Ovary (tissue), 9 donors: ENCODE data around the gene RAB40B. TPM values are rescaled to one million over a fixed set of nuclear protein-coding genes. Genes with fewer than 3 reads are reported as not detected.

Source experiments
- DNase-seq, 5 donors: peaks; one replicate each; pipeline ENCODE4 v3.0.0-alpha.2; 2019 to 2020
- H3K27ac ChIP-seq, 2 donors: fragments of 200-600 bp; one replicate each; pipeline versions ENCODE4 v1.5.1 to v1.8.0; 2019 to 2022
- H3K27me3 ChIP-seq: fragments of 200-600 bp; one replicate; pipeline ENCODE4 v1.8.0; 2022
- H3K36me3 ChIP-seq: fragments of 200-600 bp; sonication (generic); one replicate; pipeline ENCODE4 v1.5.1; 2019
- H3K4me1 ChIP-seq: one replicate; pipeline ENCODE4 v1.8.1; 2013; ENCODE audit warnings: mild to moderate bottlenecking, moderate library complexity; ENCODE audit not compliant: insufficient read depth
- H3K4me3 ChIP-seq: fragments of 200-600 bp; sonication (generic); one replicate; pipeline ENCODE4 v1.5.1; 2017
- H3K9me3 ChIP-seq, 2 donors: fragments of 200-600 bp in 1 of 2; sonication (generic) in 1 of 2; one replicate each; pipeline versions ENCODE4 v1.5.1 to v1.8.1; 2013 to 2019; ENCODE audit warnings: mild to moderate bottlenecking in 1 of 2, moderate library complexity in 1 of 2
- CTCF ChIP-seq, 3 donors: fragments of 450-650 bp in 2 of 3; fragments of 200-600 bp in 1 of 3; IDR thresholded peaks; one replicate each; pipeline versions ENCODE4 v1.5.1 to v1.8.0; 2016 to 2022; ENCODE audit warnings: antibody characterized with exemption in 3 of 3, mild to moderate bottlenecking in 1 of 3
- EP300 ChIP-seq: sonication (generic); formaldehyde crosslinking; IDR thresholded peaks from one replicate; pipeline ENCODE4 v1.6.1; 2017; ENCODE audit warnings: antibody characterized with exemption
- POLR2A ChIP-seq: fragments of 450-650 bp; IDR thresholded peaks from one replicate; pipeline ENCODE4 v1.6.1; 2017; ENCODE audit warnings: antibody characterized with exemption, mild to moderate bottlenecking, moderate library complexity
- WGBS, 3 donors: extraction: QIAGEN DNeasy Blood & Tissue Kit in 1 of 3; methylation state at CpG; one replicate each; pipeline versions ENCODE4 v1.1.5 to v1.1.7; 2013 to 2017; 5-methylcytosine and 5-hydroxymethylcytosine counted together
- intact Hi-C, 4 donors: fragments of 100-400 bp; cut with DNase I; formaldehyde crosslinking; loops; one replicate each; pipeline versions ENCODE4 v1.11.0 to v1.15.1; 2022 to 2023
- polyA plus RNA-seq, 2 donors: library from polyadenylated mRNA; stranded (reverse); fragments of 200-250 nt in 1 of 2; fragments of 350-450 nt in 1 of 2; fragmentation: Illumina TruSeq in 1 of 2; extraction: RNeasy Lipid Tissue Mini Kit (QIAGEN cat#74804) in 1 of 2; gene quantifications; one replicate each; pipeline ENCODE4 v1.2.3, GENCODE V29; 2013 to 2014
- total RNA-seq, 7 donors: library from RNA; depleted of rRNA in 2 of 7; stranded (reverse); fragments of >200 nt in 2 of 7; fragmentation: NEBNext Ultra II Directional in 3 of 7; extraction: Animal tissue kit (Norgen Biotek cat#: 25700) in 3 of 7; gene quantifications; one replicate each; pipeline versions ENCODE4 v1.1.0 to v1.2.4, GENCODE V29; 2016 to 2023
- donor health status: DM: no; HTN: no; CAD: no; lungs with moderate emphysema.
- donor health status: DM: no; HTN: no; CAD: no.
- donor health status: Bipolar disorder and iron deficiency.
- donor health status: DM: yes; HTN: yes; CAD: no.
- donor health status: DM: no; HTN: no; CAD: no.
- donor health status: DM: yes; HTN: yes; CAD: no.

RAB40B gene
- total and polyA plus RNA-seq, 9 donors, result 9.2 to 25.9 (median 14.9) TPM

- H3K36me3 ChIP-seq, result no peaks in the 10 kb centered on the region
- WGBS, 3 donors, result 76 to 79% (median 79%) methylated on average over 16 of the region's 16 CpGs
- no peaks in the 10 kb centered on the region for H3K27me3 ChIP-seq
- DNase-seq, result no peak
- no peaks in the 10 kb centered on the region for H3K9me3 ChIP-seq
- intact Hi-C loops, result no loop called here
- H3K4me3 ChIP-seq, result no peak overlapping the region
- peaks cover 6% of the 10 kb centered on the region for H3K4me1 ChIP-seq
- H3K27ac ChIP-seq, result no peak overlapping the region
- no peak for TF ChIP-seq POLR2A
- no peak for TF ChIP-seq CTCF (IDR thresholded peaks at IDR 0.05)
- TF ChIP-seq EP300, result no peak
These were observed 61.6 kb downstream of the RAB40B start for GRCh38 chr17:82636626-82637598.

- no peak overlapping the region for H3K4me3 ChIP-seq
- TF ChIP-seq POLR2A (no peak), CTCF (IDR thresholded peaks at IDR 0.05) (no peak), EP300 (no peak)
- no peak for DNase-seq
- H3K27ac ChIP-seq, result no peak overlapping the region
- H3K27me3 ChIP-seq, result no peaks in the 10 kb centered on the region
- peaks cover 8% of the 10 kb centered on the region for H3K4me1 ChIP-seq
- intact Hi-C loops, result no loop called here
- H3K36me3 ChIP-seq, result no peaks in the 10 kb centered on the region
- H3K9me3 ChIP-seq, result no peaks in the 10 kb centered on the region
These were observed 65.2 kb downstream of the RAB40B start for GRCh38 chr17:82633343-82633742.

- Histone ChIP-seq H3K4me3 (no peak overlapping the region), H3K27ac (no peak overlapping the region), H3K36me3 (no peaks in the 10 kb centered on the region), H3K27me3 (no peaks in the 10 kb centered on the region), H3K9me3 (no peaks in the 10 kb centered on the region), H3K4me1 (peaks cover 12% of the 10 kb centered on the region)
- WGBS, 3 donors, result 37 to 51% (median 41%) methylated on average over 8 of the region's 8 CpGs
- DNase-seq, result peak in 1 of 5 donors; percentile 30
- intact Hi-C loops, result no loop called here
- no peak for TF ChIP-seq POLR2A
These were observed 66.0 kb downstream of the RAB40B start for GRCh38 chr17:82632451-82632850.

- Histone ChIP-seq H3K27me3 (no peaks in the 10 kb centered on the region), H3K4me1 (peaks cover 15% of the 10 kb centered on the region), H3K36me3 (no peaks in the 10 kb centered on the region), H3K27ac (no peak overlapping the region), H3K4me3 (no peak overlapping the region), H3K9me3 (no peaks in the 10 kb centered on the region)
- TF ChIP-seq POLR2A (no peak), CTCF (IDR thresholded peaks at IDR 0.05) (no peak)
- 63 to 92% (median 88%) methylated on average over 6 of the region's 6 CpGs for WGBS, 3 donors
- DNase-seq, result no peak
- intact Hi-C loops, result no loop called here
These were observed 67.0 kb downstream of the RAB40B start for GRCh38 chr17:82631544-82631943.

- H3K27ac ChIP-seq, result no peak overlapping the region
- intact Hi-C loops, result no loop called here
- H3K36me3 ChIP-seq, result no peaks in the 10 kb centered on the region
- peaks cover 15% of the 10 kb centered on the region for H3K4me1 ChIP-seq
- H3K27me3 ChIP-seq, result no peaks in the 10 kb centered on the region
- 76 to 81% (median 79%) methylated on average over 12 of the region's 12 CpGs for WGBS, 3 donors
- TF ChIP-seq POLR2A (no peak), EP300 (no peak)
- H3K4me3 ChIP-seq, result no peak overlapping the region
- DNase-seq, result no peak
- no peaks in the 10 kb centered on the region for H3K9me3 ChIP-seq
These were observed 68.3 kb downstream of the RAB40B start for GRCh38 chr17:82630212-82630611.
